Measurements from ENCODE around the gene NTM. TPM values are rescaled to one million over a fixed set of nuclear protein-coding genes. Genes with fewer than 3 reads are reported as not detected.

NTM gene
- total RNA-seq, 4 donors from 2014 or later = 0.78 to 1.1 (median 0.88) TPM; not detected in 1

- no peaks in the 10 kb centered on the region for H3K27me3 ChIP-seq
These were observed 753.0 kb downstream of the NTM start for GRCh38 chr11:132123449-132123848.

GRCh38 chr11:132123854-132124835 lies 753.7 kb downstream of the NTM start:
- WGBS, 2 donors = 76 to 80% methylated on average over 21 of the region's 21 CpGs
- H3K4me1 ChIP-seq = peaks cover 7 to 8% of the 10 kb centered on the region in 2 donors
- no peaks in the 10 kb centered on the region for H3K27me3 ChIP-seq
- no peak overlapping the region for H3K4me3 ChIP-seq (replicated peaks in 1 of 3)
- DNase-seq = no peak
- intact Hi-C loops (cut with DNase I) = no loop called here
- TF ChIP-seq CTCF (IDR thresholded peaks at IDR 0.05) (no peak), POLR2A (IDR thresholded peaks at IDR 0.05) (no peak)
- no peaks in the 10 kb centered on the region for H3K36me3 ChIP-seq
- no peaks in the 10 kb centered on the region for H3K9me3 ChIP-seq
- no peak overlapping the region for H3K27ac ChIP-seq

More at GRCh38 chr11:132123449-132123848, 753.0 kb downstream of the NTM start:
- Histone ChIP-seq H3K4me1 (peaks cover 7 to 8% of the 10 kb centered on the region in 2 donors), H3K9me3 (no peaks in the 10 kb centered on the region), H3K36me3 (no peaks in the 10 kb centered on the region), H3K4me3 (replicated peaks in 1 of 3) (no peak overlapping the region), H3K27ac (no peak overlapping the region)
- 80 to 83% methylated on average over 9 to 10 of the region's 10 CpGs for whole genome bisulfite sequencing, 2 donors
- TF ChIP-seq CTCF (IDR thresholded peaks at IDR 0.05) (no peak), POLR2A (IDR thresholded peaks at IDR 0.05) (no peak)
- no peak for DNase-seq
- intact Hi-C loops (cut with DNase I) = no loop called here

GRCh38 chr11:132125988-132126871 lies 755.8 kb downstream of the NTM start:
- TF ChIP-seq CTCF (IDR thresholded peaks at IDR 0.05) (no peak), POLR2A (IDR thresholded peaks at IDR 0.05) (no peak)
- H3K36me3 ChIP-seq = no peaks in the 10 kb centered on the region
- peaks cover 7 to 8% of the 10 kb centered on the region in 2 donors for H3K4me1 ChIP-seq
- no peaks in the 10 kb centered on the region for H3K9me3 ChIP-seq
- no peak overlapping the region for H3K27ac ChIP-seq
- DNase-seq = no peak
- H3K4me3 ChIP-seq (replicated peaks in 1 of 3) = no peak overlapping the region
- 16 to 23% methylated on average over 22 of the region's 22 CpGs for WGBS, 2 donors
- H3K27me3 ChIP-seq = no peaks in the 10 kb centered on the region
- intact Hi-C loops (cut with DNase I) = no loop called here

- peak; percentile 46 to 50 for DNase-seq
- TF ChIP-seq CTCF (IDR thresholded peaks at IDR 0.05) (peak in 3 of 6 experiments; percentile 40 to 50 (median 46)), POLR2A (IDR thresholded peaks at IDR 0.05) (no peak)
- Histone ChIP-seq H3K4me3 (replicated peaks in 1 of 3) (no peak overlapping the region), H3K4me1 (peaks cover 7 to 8% of the 10 kb centered on the region in 2 donors), H3K27ac (no peak overlapping the region), H3K27me3 (no peaks in the 10 kb centered on the region), H3K36me3 (no peaks in the 10 kb centered on the region), H3K9me3 (no peaks in the 10 kb centered on the region)
- intact Hi-C loops (cut with DNase I) = no loop called here
- WGBS, 2 donors = 47 to 57% methylated on average over 19 of the region's 19 CpGs
These were observed 756.8 kb downstream of the NTM start for GRCh38 chr11:132126973-132127899.
